Endothelial cell of hepatic sinusoid (primary cell): Measurements from ENCODE around the gene PRPF40B.

Source experiments
- in situ Hi-C: cut with HindIII; loops from 2 replicates; pipeline ENCODE4 v1.10.0; 2017; ENCODE audit warnings: low sequenced_read_pairs

The PRPF40B gene

GRCh38 chr12:49633703-49634345 is 10.5 kb downstream of the PRPF40B start:
- in situ Hi-C loops, result no loop called here

GRCh38 chr12:49635036-49635435 is 11.7 kb downstream of the PRPF40B start:
- in situ Hi-C loops, result no loop called here

- in situ Hi-C loops, result no loop called here
Measured at GRCh38 chr12:49635656-49636055, 12.3 kb downstream of the PRPF40B start.

- in situ Hi-C loops, result no loop called here
Measured at GRCh38 chr12:49636574-49636973, 13.2 kb downstream of the PRPF40B start.

GRCh38 chr12:49636979-49637755 is 13.8 kb downstream of the PRPF40B start:
- in situ Hi-C loops, result no loop called here

GRCh38 chr12:49641748-49642369 is 18.5 kb downstream of the PRPF40B start:
- in situ Hi-C loops, result loop anchor here (5.0 kb wide), 2 partner anchors 65 to 110 kb away; partner anchors contain the start of gene FMNL3

- in situ Hi-C loops, result loop anchor here (5.0 kb wide), 2 partner anchors 65 to 110 kb away; partner anchors contain the start of gene FMNL3
Measured at GRCh38 chr12:49642370-49642802, 19.0 kb downstream of the PRPF40B start.

GRCh38 chr12:49643135-49643534 is 19.8 kb downstream of the PRPF40B start:
- in situ Hi-C loops, result loop anchor here (5.0 kb wide), 2 partner anchors 64 to 109 kb away; partner anchors contain the start of gene FMNL3

- in situ Hi-C loops, result loop anchor here (5.0 kb wide), 2 partner anchors 63 to 108 kb away; partner anchors contain the start of gene FMNL3
Measured at GRCh38 chr12:49643961-49644619, 20.7 kb downstream of the PRPF40B start.

- in situ Hi-C loops, result loop anchor here (5.0 kb wide), 2 partner anchors 63 to 108 kb away; partner anchors contain the start of gene FMNL3
Measured at GRCh38 chr12:49644620-49644994, 21.2 kb downstream of the PRPF40B start.

GRCh38 chr12:49645146-49646039 is 22.0 kb downstream of the PRPF40B start:
- in situ Hi-C loops, result no loop called here

GRCh38 chr12:49646331-49646830 is 23.0 kb downstream of the PRPF40B start:
- in situ Hi-C loops, result no loop called here

GRCh38 chr12:49646871-49647654 is 23.7 kb downstream of the PRPF40B start:
- in situ Hi-C loops, result no loop called here

GRCh38 chr12:49647827-49648711 is 24.7 kb downstream of the PRPF40B start:
- in situ Hi-C loops, result no loop called here

GRCh38 chr12:49648712-49649003 is 25.3 kb downstream of the PRPF40B start:
- in situ Hi-C loops, result no loop called here

- in situ Hi-C loops, result no loop called here
Measured at GRCh38 chr12:49649445-49649844, 26.1 kb downstream of the PRPF40B start.

- in situ Hi-C loops, result no loop called here
Measured at GRCh38 chr12:49649892-49650291, 26.5 kb downstream of the PRPF40B start.

- in situ Hi-C loops, result no loop called here
Measured at GRCh38 chr12:49651855-49652254, 28.5 kb downstream of the PRPF40B start.
